ENCODE results near the gene ITPRIP. TPM values are rescaled to one million over a fixed set of nuclear protein-coding genes. Genes with fewer than 3 reads are reported as not detected.

ITPRIP gene
- total RNA-seq, 1 donor from 2014 or later, result 35.4 TPM

DNA sequence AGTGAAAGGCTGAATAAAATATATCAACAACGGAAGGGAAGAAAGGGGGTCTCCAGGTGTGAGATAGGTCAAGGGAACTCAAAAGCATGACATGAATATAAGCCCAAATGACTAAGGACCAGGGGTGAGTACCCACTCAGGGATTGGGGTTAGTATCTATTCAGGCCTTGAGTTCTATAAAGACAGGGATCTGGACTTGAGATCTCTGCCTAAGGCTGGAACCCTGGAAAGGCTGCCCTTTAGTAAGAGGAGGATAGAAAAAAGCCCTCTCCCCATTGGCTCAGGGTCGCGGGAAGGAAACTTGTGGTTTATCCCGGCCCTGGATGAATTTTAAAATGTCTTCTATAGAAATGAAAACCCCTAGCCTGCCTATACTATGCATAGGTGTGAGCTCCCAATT is 2.4 kb upstream of the ITPRIP start:
- peaks cover 78% of the 10 kb centered on the region for H3K4me1 ChIP-seq
- peak overlapping the region; percentile 99 for H3K27ac ChIP-seq (replicated peaks)
- no peaks in the 10 kb centered on the region for H3K9me3 ChIP-seq (replicated peaks)
- no peak for DNase-seq
- H3K4me3 ChIP-seq, result peak overlapping the region; percentile 97
- no peaks in the 10 kb centered on the region for H3K36me3 ChIP-seq
- TF ChIP-seq, protein P1, sequence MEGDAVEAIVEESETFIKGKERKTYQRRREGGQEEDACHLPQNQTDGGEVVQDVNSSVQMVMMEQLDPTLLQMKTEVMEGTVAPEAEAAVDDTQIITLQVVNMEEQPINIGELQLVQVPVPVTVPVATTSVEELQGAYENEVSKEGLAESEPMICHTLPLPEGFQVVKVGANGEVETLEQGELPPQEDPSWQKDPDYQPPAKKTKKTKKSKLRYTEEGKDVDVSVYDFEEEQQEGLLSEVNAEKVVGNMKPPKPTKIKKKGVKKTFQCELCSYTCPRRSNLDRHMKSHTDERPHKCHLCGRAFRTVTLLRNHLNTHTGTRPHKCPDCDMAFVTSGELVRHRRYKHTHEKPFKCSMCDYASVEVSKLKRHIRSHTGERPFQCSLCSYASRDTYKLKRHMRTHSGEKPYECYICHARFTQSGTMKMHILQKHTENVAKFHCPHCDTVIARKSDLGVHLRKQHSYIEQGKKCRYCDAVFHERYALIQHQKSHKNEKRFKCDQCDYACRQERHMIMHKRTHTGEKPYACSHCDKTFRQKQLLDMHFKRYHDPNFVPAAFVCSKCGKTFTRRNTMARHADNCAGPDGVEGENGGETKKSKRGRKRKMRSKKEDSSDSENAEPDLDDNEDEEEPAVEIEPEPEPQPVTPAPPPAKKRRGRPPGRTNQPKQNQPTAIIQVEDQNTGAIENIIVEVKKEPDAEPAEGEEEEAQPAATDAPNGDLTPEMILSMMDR (IDR thresholded peaks at IDR 0.05; ENCODE audit: borderline replicate concordance), result no peak
- no peaks in the 10 kb centered on the region for H3K27me3 ChIP-seq (ENCODE audit: low read depth)
- intact Hi-C loops (cut with micrococcal nuclease), result no loop called here

DNA sequence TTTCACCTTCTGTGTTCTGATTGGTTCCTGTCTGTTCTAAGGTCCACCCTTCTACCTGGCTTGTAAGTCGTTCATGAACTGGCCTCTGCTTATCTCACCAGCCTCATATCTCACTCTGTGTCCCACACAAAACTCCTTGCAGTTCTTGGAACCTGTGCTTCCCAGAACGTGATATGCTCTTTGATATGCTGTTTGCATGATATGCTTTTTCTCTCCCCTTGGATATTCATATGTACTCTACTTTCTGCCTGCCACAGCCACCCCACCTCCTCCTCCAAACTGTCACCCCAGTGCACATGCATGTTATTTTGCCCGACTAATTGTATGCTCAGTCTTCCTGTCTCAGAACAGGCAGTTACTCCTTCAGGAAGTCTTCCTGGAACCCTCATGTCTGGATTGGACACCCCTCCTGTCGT is 1.9 kb upstream of the ITPRIP start:
- TF ChIP-seq, protein P1 (IDR thresholded peaks at IDR 0.05; ENCODE audit: borderline replicate concordance), result no peak
- H3K4me3 ChIP-seq, result peak overlapping the region; percentile 97
- H3K9me3 ChIP-seq (replicated peaks), result no peaks in the 10 kb centered on the region
- peak overlapping the region; percentile 99 for H3K27ac ChIP-seq (replicated peaks)
- DNase-seq, result no peak
- H3K36me3 ChIP-seq, result no peaks in the 10 kb centered on the region
- H3K27me3 ChIP-seq (ENCODE audit: low read depth), result no peaks in the 10 kb centered on the region
- intact Hi-C loops (cut with micrococcal nuclease), result no loop called here
- peaks cover 83% of the 10 kb centered on the region for H3K4me1 ChIP-seq

DNA sequence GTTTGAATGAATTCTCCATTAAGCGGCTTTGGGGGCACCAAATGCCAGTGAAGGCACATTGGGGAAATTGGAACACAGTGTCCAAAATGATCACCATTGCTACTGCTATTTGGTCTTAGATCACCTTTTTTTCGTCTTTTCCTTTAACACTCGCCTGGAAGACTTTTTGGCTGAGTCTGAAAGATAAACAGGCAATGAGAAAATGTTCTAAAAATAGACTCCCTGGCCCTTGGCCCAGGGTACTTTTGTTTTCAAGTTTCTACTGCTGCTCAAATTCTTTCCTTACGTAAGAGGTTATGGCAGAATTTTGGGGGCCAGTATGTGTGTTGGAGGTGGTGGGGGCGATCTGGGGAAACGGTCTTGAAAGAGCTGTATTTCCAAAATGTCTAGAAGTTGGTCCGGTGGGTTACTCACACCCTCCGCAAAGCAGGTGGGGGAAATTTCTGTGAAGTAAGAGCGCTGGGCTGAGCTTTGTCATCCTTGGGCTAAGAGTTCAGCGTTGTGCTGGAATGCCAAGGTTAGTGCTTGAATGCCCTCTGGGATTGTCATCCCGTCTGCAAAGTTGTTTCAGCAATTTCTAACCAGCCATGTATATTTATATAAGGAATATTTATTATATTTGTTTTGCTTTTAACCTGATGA is 1.3 kb upstream of the ITPRIP start:
- no peaks in the 10 kb centered on the region for H3K36me3 ChIP-seq
- H3K9me3 ChIP-seq (replicated peaks), result no peaks in the 10 kb centered on the region
- peak overlapping the region; percentile 97 for H3K4me3 ChIP-seq
- peaks cover 86% of the 10 kb centered on the region for H3K4me1 ChIP-seq
- peak overlapping the region; percentile 99 for H3K27ac ChIP-seq (replicated peaks)
- no peaks in the 10 kb centered on the region for H3K27me3 ChIP-seq (ENCODE audit: low read depth)
- TF ChIP-seq, protein P1 (IDR thresholded peaks at IDR 0.05; ENCODE audit: borderline replicate concordance), result no peak
- no peak for DNase-seq
- intact Hi-C loops (cut with micrococcal nuclease), result loop anchor here (5.0 kb wide), 1 partner anchor 37 kb away; no protein-coding TSS in a partner anchor

DNA sequence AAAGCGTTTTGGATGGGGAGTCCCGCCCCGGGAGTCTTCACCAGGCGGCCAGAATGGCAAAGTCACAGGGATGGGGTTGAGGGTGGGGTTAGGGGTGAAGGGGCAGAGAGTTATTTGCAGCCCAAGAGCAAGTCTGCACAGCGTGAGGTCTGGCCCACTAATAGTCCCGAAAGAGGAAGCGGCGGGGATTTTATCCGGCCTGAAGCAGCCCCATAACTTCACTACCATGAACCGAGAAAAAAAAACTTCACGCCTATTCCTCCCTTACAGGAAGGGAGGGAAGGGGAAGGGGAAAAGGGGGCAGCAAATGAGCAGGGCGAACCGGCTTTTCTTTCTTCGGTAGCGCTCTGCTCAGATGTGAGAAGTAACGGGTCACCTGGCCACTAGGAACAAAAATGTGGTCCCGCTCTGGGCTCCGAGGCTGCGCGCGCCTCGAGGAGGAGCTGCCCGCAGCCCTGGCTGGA is 712 bp downstream of the ITPRIP start:
- H3K9me3 ChIP-seq (replicated peaks), result no peaks in the 10 kb centered on the region
- intact Hi-C loops (cut with micrococcal nuclease), result loop anchor here (5.0 kb wide), 1 partner anchor 35 kb away; no protein-coding TSS in a partner anchor
- H3K27me3 ChIP-seq (ENCODE audit: low read depth), result no peaks in the 10 kb centered on the region
- H3K27ac ChIP-seq (replicated peaks), result peak overlapping the region; percentile 99
- no peaks in the 10 kb centered on the region for H3K36me3 ChIP-seq
- peak overlapping the region; percentile 97 for H3K4me3 ChIP-seq
- TF ChIP-seq, protein P1 (IDR thresholded peaks at IDR 0.05; ENCODE audit: borderline replicate concordance), result no peak
- DNase-seq, result no peak
- H3K4me1 ChIP-seq, result peaks cover 86% of the 10 kb centered on the region

DNA sequence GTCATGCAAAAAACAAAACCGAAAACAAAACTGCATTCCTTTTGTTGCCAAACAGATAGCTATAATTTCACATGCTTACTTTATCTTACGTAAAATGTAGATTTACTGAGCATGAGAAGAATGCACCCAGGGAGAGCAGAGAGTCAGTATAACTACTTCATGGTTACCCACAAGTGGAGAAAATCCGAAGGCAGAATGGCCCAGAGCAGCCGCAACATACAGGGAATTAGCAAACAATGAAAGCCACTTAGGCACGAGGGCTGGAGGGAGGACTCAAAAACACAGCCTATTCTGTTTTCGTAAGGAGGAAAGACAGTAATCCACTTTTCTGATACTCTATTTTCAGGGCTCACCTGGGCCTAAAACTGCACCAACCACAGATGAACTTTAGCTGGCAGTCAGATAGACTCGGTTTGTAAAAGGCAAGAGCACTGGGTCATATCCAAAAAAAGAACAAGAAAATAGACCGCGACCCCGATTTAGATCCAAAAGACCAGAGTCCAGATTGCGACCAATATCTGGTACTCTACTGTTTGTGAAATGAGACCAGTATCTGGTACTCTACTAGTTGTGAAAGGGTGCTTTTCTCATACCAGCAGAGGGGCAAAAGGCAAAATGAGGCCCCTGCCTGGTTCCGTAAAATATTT is 1.3 kb downstream of the ITPRIP start:
- intact Hi-C loops (cut with micrococcal nuclease), result loop anchor here (5.0 kb wide), 1 partner anchor 35 kb away; no protein-coding TSS in a partner anchor
- no peak for DNase-seq
- Histone ChIP-seq H3K27me3 (ENCODE audit: low read depth) (no peaks in the 10 kb centered on the region), H3K4me3 (peak overlapping the region; percentile 97), H3K27ac (replicated peaks) (peak overlapping the region; percentile 99), H3K9me3 (replicated peaks) (no peaks in the 10 kb centered on the region), H3K36me3 (no peaks in the 10 kb centered on the region), H3K4me1 (peaks cover 88% of the 10 kb centered on the region)
- TF ChIP-seq, protein P1 (IDR thresholded peaks at IDR 0.05; ENCODE audit: borderline replicate concordance), result no peak

All from left ventricle myocardium inferior (tissue), 1 donor.